Osteoblast (primary cell): ENCODE measurements around the gene C5orf24. TPM values are rescaled to one million over a fixed set of nuclear protein-coding genes. Genes with fewer than 3 reads are reported as not detected.
"Not testable (repeated sequence)": the region's sequence is repeated elsewhere in the genome, so short reads cannot be mapped to it uniquely, and the experiment has no call there.

Source experiments
- DNase-seq: peaks from one replicate; pipeline ENCODE4 v3.0.0; 2011; ENCODE audit warnings: low spot score, mixed read lengths; ENCODE audit not compliant: insufficient read length; ENCODE audit errors: missing footprints
- H2AFZ ChIP-seq: 2 replicates; pipeline ENCODE4 v1.6.0; 2011; ENCODE audit warnings: mild to moderate bottlenecking, low read length
- H3K27ac ChIP-seq: 2 replicates; pipeline ENCODE4 v1.5.1; 2011; ENCODE audit warnings: mild to moderate bottlenecking, low read depth, low read length, moderate library complexity
- H3K27me3 ChIP-seq: 2 replicates; pipeline ENCODE4 v1.6.0; 2012; ENCODE audit warnings: mild to moderate bottlenecking, control low read depth, inconsistent platforms, low read length, moderate library complexity; ENCODE audit not compliant: insufficient read depth
- H3K36me3 ChIP-seq: 2 replicates; pipeline ENCODE4 v1.5.1; 2011; ENCODE audit warnings: mild to moderate bottlenecking, low read length, control low read depth, moderate library complexity; ENCODE audit not compliant: insufficient read depth
- H3K4me1 ChIP-seq: 2 replicates; pipeline ENCODE4 v1.5.1; 2011; ENCODE audit warnings: mild to moderate bottlenecking, low read length, control low read depth, moderate library complexity; ENCODE audit not compliant: insufficient read depth
- H3K4me2 ChIP-seq: 2 replicates; pipeline ENCODE4 v1.6.0; 2011; ENCODE audit warnings: mild to moderate bottlenecking, low read length; ENCODE audit not compliant: insufficient read depth
- H3K4me3 ChIP-seq: fragments of 200-600 bp; sonication (generic); 3 replicates; pipeline ENCODE4 v1.5.1; 2012; ENCODE audit warnings: mild to moderate bottlenecking, low read length, inconsistent platforms; ENCODE audit not compliant: insufficient read depth
- H3K79me2 ChIP-seq: 2 replicates; pipeline ENCODE4 v1.6.0; 2012; ENCODE audit warnings: mild to moderate bottlenecking, low read length, control low read depth, inconsistent platforms; ENCODE audit not compliant: insufficient read depth
- H3K9me3 ChIP-seq: 2 replicates; pipeline ENCODE4 v1.5.1; 2011; ENCODE audit warnings: low read depth, low read length, control low read depth
- H4K20me1 ChIP-seq: 2 replicates; pipeline ENCODE4 v1.6.0; 2012; ENCODE audit warnings: mild to moderate bottlenecking, low read length, control low read depth; ENCODE audit not compliant: insufficient read depth
- total RNA-seq: library from RNA; depleted of rRNA; stranded (reverse); fragments of >200 nt; gene quantifications from 2 replicates; pipeline ENCODE4 v1.2.3, GENCODE V29; 2012
- TF ChIP-seq, protein P1 (sequence below): IDR thresholded peaks from 2 replicates; pipeline ENCODE4 v1.5.1; 2011; ENCODE audit warnings: mild to moderate bottlenecking, low read depth, low read length, moderate library complexity; ENCODE audit errors: extremely low read depth

C5orf24 gene
- total RNA-seq, 1 donor: 46.3 TPM

- peak; percentile 84 for DNase-seq
- H3K27ac ChIP-seq: peak overlapping the region; percentile 30
- H3K4me1 ChIP-seq: peaks cover 15% of the 10 kb centered on the region
- H3K27me3 ChIP-seq: no peaks in the 10 kb centered on the region
- peaks cover 42% of the 10 kb centered on the region for H3K36me3 ChIP-seq
- TF ChIP-seq, protein P1, sequence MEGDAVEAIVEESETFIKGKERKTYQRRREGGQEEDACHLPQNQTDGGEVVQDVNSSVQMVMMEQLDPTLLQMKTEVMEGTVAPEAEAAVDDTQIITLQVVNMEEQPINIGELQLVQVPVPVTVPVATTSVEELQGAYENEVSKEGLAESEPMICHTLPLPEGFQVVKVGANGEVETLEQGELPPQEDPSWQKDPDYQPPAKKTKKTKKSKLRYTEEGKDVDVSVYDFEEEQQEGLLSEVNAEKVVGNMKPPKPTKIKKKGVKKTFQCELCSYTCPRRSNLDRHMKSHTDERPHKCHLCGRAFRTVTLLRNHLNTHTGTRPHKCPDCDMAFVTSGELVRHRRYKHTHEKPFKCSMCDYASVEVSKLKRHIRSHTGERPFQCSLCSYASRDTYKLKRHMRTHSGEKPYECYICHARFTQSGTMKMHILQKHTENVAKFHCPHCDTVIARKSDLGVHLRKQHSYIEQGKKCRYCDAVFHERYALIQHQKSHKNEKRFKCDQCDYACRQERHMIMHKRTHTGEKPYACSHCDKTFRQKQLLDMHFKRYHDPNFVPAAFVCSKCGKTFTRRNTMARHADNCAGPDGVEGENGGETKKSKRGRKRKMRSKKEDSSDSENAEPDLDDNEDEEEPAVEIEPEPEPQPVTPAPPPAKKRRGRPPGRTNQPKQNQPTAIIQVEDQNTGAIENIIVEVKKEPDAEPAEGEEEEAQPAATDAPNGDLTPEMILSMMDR: peak; percentile 76
- H4K20me1 ChIP-seq: peaks cover 45% of the 10 kb centered on the region
- H3K4me2 ChIP-seq: peak overlapping the region; percentile 39
- H2AFZ ChIP-seq: no peak overlapping the region
- H3K4me3 ChIP-seq: no peak overlapping the region
- H3K79me2 ChIP-seq: peaks cover 90% of the 10 kb centered on the region
- no peaks in the 10 kb centered on the region for H3K9me3 ChIP-seq
These were observed 5.6 kb downstream of the C5orf24 start for GRCh38 chr5:134851307-134851923.

DNA sequence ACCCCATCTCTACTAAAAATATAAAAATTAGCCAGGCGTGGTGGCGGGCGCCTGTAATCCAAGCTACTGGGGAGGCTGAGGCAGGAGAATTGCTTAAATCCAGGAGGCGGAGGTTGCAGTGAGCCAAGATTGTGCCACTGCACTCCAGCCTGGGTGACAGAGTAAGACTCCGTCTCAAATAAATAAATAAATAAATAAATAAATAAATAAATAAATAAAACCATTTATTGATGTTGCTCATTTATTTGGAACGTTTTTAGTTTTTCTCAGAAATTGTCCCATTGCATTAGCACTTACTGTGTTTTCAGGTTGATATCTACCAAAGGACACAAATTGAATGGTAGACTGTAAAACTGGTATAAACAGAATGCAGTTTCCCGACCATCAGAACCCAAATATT is 10.7 kb downstream of the C5orf24 start:
- not testable (repeated sequence) for DNase-seq, H3K4me2 ChIP-seq, H3K27ac ChIP-seq, H3K4me3 ChIP-seq, H2AFZ ChIP-seq, H3K4me1 ChIP-seq, H3K27me3 ChIP-seq, H3K9me3 ChIP-seq
- H3K36me3 ChIP-seq: peaks cover 66% of the 10 kb centered on the region
- peaks cover 56% of the 10 kb centered on the region for H3K79me2 ChIP-seq
- peaks cover 36% of the 10 kb centered on the region for H4K20me1 ChIP-seq

- Histone ChIP-seq H2AFZ (no peak overlapping the region), H3K27me3 (no peaks in the 10 kb centered on the region), H4K20me1 (peaks cover 29% of the 10 kb centered on the region), H3K79me2 (peaks cover 46% of the 10 kb centered on the region), H3K4me1 (no peaks in the 10 kb centered on the region), H3K4me3 (no peak overlapping the region), H3K36me3 (peaks cover 66% of the 10 kb centered on the region), H3K9me3 (no peaks in the 10 kb centered on the region), H3K27ac (no peak overlapping the region), H3K4me2 (no peak overlapping the region)
- TF ChIP-seq, protein P1: no peak
- no peak for DNase-seq
These were observed 11.6 kb downstream of the C5orf24 start for GRCh38 chr5:134857401-134857800.

GRCh38 chr5:134864707-134865106 is 18.9 kb downstream of the C5orf24 start:
- Histone ChIP-seq H3K4me1 (no peaks in the 10 kb centered on the region), H2AFZ (no peak overlapping the region), H3K27me3 (no peaks in the 10 kb centered on the region), H3K79me2 (no peaks in the 10 kb centered on the region), H3K27ac (no peak overlapping the region), H3K4me3 (no peak overlapping the region), H4K20me1 (no peaks in the 10 kb centered on the region), H3K36me3 (peaks cover 17% of the 10 kb centered on the region), H3K4me2 (no peak overlapping the region), H3K9me3 (no peaks in the 10 kb centered on the region)
- no peak for DNase-seq
- TF ChIP-seq, protein P1: no peak
